ENCODE data around the gene STX11.

Gene STX11

DNA sequence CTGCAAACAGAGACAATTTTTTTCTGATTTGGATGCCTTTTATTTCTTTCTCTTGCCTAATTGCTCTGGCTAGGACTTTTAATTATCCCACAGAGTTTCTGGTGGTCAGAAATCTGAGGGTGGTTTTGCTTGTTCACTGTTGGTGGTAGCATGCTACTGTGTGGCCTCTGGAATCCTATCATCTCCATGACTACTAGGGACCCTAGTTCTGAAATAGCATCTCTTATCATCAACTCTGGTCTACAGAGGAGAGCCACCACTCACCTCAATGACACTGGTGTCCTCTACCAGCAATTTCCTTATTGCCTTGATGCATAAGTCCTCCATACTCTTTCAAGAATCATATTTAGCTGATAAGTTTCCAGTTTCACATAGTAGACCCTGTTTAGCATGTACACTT lies 27.5 kb upstream of the STX11 start:
- H3K4me1 ChIP-seq: no peaks in the 10 kb centered on the region
- TF ChIP-seq, protein P1, sequence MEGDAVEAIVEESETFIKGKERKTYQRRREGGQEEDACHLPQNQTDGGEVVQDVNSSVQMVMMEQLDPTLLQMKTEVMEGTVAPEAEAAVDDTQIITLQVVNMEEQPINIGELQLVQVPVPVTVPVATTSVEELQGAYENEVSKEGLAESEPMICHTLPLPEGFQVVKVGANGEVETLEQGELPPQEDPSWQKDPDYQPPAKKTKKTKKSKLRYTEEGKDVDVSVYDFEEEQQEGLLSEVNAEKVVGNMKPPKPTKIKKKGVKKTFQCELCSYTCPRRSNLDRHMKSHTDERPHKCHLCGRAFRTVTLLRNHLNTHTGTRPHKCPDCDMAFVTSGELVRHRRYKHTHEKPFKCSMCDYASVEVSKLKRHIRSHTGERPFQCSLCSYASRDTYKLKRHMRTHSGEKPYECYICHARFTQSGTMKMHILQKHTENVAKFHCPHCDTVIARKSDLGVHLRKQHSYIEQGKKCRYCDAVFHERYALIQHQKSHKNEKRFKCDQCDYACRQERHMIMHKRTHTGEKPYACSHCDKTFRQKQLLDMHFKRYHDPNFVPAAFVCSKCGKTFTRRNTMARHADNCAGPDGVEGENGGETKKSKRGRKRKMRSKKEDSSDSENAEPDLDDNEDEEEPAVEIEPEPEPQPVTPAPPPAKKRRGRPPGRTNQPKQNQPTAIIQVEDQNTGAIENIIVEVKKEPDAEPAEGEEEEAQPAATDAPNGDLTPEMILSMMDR (IDR thresholded peaks at IDR 0.05): no peak

DNA sequence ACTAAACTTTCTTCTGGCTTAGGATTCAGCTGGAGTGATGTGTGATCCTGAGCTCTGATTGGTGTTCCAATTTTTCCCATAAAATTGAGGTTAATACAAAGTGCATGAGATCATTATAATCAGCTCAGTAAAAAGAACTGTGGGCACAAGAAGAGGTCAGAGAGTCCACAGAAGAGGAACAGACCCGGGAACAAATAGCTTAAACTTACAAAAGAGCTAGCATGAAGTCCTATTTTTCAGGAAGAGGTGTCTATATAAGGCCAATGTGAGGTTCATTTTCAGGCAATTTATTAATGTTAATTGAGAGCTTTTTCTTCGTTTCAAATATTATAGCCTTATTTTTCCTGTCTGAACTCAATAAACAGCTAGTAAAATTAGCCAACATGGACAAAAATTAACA lies 26.9 kb upstream of the STX11 start:
- TF ChIP-seq, protein P1 (IDR thresholded peaks at IDR 0.05): no peak
- H3K79me2 ChIP-seq: no peaks in the 10 kb centered on the region
- H3K4me2 ChIP-seq (ENCODE audit: low read length): no peak overlapping the region
- no peak overlapping the region for H3K27ac ChIP-seq
- H3K27me3 ChIP-seq (ENCODE audit: control insufficient read depth, insufficient read depth, low read length): no peaks in the 10 kb centered on the region
- H3K4me1 ChIP-seq: no peaks in the 10 kb centered on the region
- no peak overlapping the region for H3K4me3 ChIP-seq (ENCODE audit: low read depth, low read length)
- H2AFZ ChIP-seq: no peak overlapping the region
- no peaks in the 10 kb centered on the region for H3K9me3 ChIP-seq (ENCODE audit: control insufficient read depth, low read length)
- no peaks in the 10 kb centered on the region for H3K36me3 ChIP-seq (ENCODE audit: control insufficient read depth, insufficient read depth, low read length)
- no peak overlapping the region for H3K9ac ChIP-seq

More for the DNA sequence above, 27.5 kb upstream of the STX11 start:
- H3K9ac ChIP-seq: no peak overlapping the region
- H3K4me3 ChIP-seq (ENCODE audit: low read depth, low read length): no peak overlapping the region
- no peaks in the 10 kb centered on the region for H3K9me3 ChIP-seq (ENCODE audit: control insufficient read depth, low read length)
- H3K27me3 ChIP-seq (ENCODE audit: control insufficient read depth, insufficient read depth, low read length): no peaks in the 10 kb centered on the region
- H3K36me3 ChIP-seq (ENCODE audit: control insufficient read depth, insufficient read depth, low read length): no peaks in the 10 kb centered on the region
- H3K79me2 ChIP-seq: no peaks in the 10 kb centered on the region
- no peak overlapping the region for H2AFZ ChIP-seq
- H3K4me2 ChIP-seq (ENCODE audit: low read length): no peak overlapping the region
- no peak overlapping the region for H3K27ac ChIP-seq

DNA sequence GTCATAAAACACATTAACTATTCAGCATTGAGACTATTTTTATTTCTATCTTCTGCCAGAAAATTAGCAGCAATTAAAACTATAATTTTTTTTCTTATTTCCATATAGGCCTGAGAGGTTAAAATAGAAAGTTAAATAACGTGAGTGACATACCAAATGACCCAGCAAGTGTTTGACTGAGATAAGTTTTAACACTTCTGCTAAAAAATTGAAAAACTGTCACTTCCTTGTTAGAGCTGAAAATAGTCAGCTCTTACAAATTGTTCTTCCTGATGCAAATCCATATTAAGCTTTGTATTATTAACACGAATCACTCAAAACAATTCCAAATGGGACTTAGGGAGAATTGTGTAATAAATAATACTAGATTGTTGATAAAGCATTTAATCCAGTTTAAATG lies 26.5 kb upstream of the STX11 start:
- no peaks in the 10 kb centered on the region for H3K36me3 ChIP-seq (ENCODE audit: control insufficient read depth, insufficient read depth, low read length)
- no peaks in the 10 kb centered on the region for H3K79me2 ChIP-seq
- TF ChIP-seq, protein P1 (IDR thresholded peaks at IDR 0.05): no peak
- no peaks in the 10 kb centered on the region for H3K27me3 ChIP-seq (ENCODE audit: control insufficient read depth, insufficient read depth, low read length)
- no peak overlapping the region for H3K4me3 ChIP-seq (ENCODE audit: low read depth, low read length)
- no peak overlapping the region for H2AFZ ChIP-seq
- H3K27ac ChIP-seq: no peak overlapping the region
- H3K9me3 ChIP-seq (ENCODE audit: control insufficient read depth, low read length): no peaks in the 10 kb centered on the region
- H3K4me1 ChIP-seq: no peaks in the 10 kb centered on the region
- H3K4me2 ChIP-seq (ENCODE audit: low read length): no peak overlapping the region
- H3K9ac ChIP-seq: no peak overlapping the region

DNA sequence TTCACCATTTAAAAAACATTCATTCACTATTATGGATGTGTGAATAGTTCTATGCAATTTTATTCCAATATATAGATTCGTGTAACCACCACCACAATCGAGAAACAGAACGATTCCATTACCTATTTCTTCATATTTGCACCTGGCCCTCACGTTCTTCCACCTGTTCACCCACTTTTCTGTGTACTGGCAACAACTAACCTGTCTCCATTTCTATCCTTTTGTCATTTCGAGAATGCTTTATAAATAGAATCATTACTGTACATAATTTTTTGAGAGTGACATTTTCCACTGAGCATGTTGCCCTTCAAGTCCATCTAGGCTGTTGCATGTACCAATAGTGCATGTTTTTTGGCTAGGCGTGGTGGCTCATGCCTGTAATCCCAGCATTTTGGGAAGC lies 23.2 kb upstream of the STX11 start:
- H3K9me3 ChIP-seq (ENCODE audit: control insufficient read depth, low read length): no peaks in the 10 kb centered on the region
- H3K4me1 ChIP-seq: no peaks in the 10 kb centered on the region
- H3K9ac ChIP-seq: no peak overlapping the region
- H3K4me2 ChIP-seq (ENCODE audit: low read length): no peak overlapping the region
- no peaks in the 10 kb centered on the region for H3K36me3 ChIP-seq (ENCODE audit: control insufficient read depth, insufficient read depth, low read length)
- no peak overlapping the region for H3K27ac ChIP-seq
- no peaks in the 10 kb centered on the region for H3K27me3 ChIP-seq (ENCODE audit: control insufficient read depth, insufficient read depth, low read length)
- no peaks in the 10 kb centered on the region for H3K79me2 ChIP-seq
- TF ChIP-seq, protein P1 (IDR thresholded peaks at IDR 0.05): no peak
- no peak overlapping the region for H2AFZ ChIP-seq
- no peak overlapping the region for H3K4me3 ChIP-seq (ENCODE audit: low read depth, low read length)

DNA sequence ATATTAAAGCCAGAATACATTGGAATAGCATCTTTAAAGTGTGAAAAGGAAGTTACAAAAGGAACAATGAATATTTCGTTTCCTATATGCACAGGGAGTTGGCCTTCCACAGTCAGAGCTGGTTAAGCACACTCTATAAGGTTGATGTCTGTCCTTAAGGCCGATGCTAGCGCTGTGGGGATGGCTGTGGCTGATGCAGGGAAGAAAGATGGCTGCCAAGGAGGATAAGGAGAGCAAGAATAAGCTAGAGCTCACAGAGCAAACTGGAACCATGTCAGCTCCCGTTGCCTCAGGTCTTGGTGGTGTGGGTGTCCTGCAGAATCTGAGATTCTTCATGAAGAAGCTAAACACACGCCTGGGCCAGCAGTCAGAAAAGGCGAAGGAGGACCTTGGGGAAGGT lies 20.8 kb upstream of the STX11 start:
- TF ChIP-seq, protein P1 (IDR thresholded peaks at IDR 0.05): no peak
- no peaks in the 10 kb centered on the region for H3K27me3 ChIP-seq (ENCODE audit: control insufficient read depth, insufficient read depth, low read length)
- H3K9ac ChIP-seq: no peak overlapping the region

More for the DNA sequence above, 20.8 kb upstream of the STX11 start:
- H3K4me2 ChIP-seq (ENCODE audit: low read length): no peak overlapping the region
- no peaks in the 10 kb centered on the region for H3K79me2 ChIP-seq
- no peak overlapping the region for H3K4me3 ChIP-seq (ENCODE audit: low read depth, low read length)
- H3K4me1 ChIP-seq: no peaks in the 10 kb centered on the region
- H3K9me3 ChIP-seq (ENCODE audit: control insufficient read depth, low read length): no peaks in the 10 kb centered on the region
- H2AFZ ChIP-seq: no peak overlapping the region
- H3K27ac ChIP-seq: no peak overlapping the region
- H3K36me3 ChIP-seq (ENCODE audit: control insufficient read depth, insufficient read depth, low read length): no peaks in the 10 kb centered on the region
